ENCODE data around the gene AJM1. TPM values are rescaled to one million over a fixed set of nuclear protein-coding genes. Genes with fewer than 3 reads are reported as not detected.
"Not testable (repeated sequence)": the region's sequence is repeated elsewhere in the genome, so short reads cannot be mapped to it uniquely, and the experiment has no call there.

The AJM1 gene
- 1 to 10 TPM in 3 of 4 donors, under 1 TPM in 1; 0.83 to 4.7 (median 2.3) TPM for total RNA-seq

DNA sequence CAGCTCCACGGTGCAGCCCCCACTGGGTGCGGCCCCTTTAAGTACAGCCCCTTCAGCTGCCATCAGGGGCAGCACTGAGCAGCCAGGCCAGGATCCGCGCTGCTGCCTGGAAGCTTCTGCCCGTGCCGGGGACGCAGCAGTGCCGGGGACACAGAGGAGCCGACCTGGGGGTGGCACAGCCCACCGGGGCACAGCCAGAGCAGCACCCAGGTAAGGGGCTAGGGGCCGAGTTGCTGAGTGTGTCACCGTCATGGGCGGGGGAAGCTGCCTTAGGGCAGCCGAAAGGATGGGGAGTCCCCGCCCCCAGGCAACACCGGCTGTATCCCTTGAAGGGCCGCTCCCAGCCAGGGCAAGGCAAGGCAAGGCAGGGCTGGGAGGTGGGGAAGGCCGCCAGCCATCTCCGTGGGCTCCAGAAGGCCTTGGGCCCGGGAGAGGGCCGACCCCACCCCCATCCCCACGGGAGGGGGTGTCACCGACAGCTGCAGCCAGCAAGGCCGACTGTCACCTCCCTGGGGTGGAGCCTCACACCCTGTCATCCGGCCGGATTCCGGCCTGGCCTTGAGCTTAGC lies at the start of gene AJM1:
TSS of gene AJM1 (plus strand) at position 99 of the 569 bp plus-strand sequence. CDS start 1,937 bp downstream, outside the sequence.
- peak in 1 of 2 donors; percentile 24 for TF ChIP-seq POLR2A (IDR thresholded peaks at IDR 0.05)
- TF ChIP-seq, protein P1, sequence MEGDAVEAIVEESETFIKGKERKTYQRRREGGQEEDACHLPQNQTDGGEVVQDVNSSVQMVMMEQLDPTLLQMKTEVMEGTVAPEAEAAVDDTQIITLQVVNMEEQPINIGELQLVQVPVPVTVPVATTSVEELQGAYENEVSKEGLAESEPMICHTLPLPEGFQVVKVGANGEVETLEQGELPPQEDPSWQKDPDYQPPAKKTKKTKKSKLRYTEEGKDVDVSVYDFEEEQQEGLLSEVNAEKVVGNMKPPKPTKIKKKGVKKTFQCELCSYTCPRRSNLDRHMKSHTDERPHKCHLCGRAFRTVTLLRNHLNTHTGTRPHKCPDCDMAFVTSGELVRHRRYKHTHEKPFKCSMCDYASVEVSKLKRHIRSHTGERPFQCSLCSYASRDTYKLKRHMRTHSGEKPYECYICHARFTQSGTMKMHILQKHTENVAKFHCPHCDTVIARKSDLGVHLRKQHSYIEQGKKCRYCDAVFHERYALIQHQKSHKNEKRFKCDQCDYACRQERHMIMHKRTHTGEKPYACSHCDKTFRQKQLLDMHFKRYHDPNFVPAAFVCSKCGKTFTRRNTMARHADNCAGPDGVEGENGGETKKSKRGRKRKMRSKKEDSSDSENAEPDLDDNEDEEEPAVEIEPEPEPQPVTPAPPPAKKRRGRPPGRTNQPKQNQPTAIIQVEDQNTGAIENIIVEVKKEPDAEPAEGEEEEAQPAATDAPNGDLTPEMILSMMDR (IDR thresholded peaks at IDR 0.05): peak; percentile 68 to 92 (median 87)
- not testable (repeated sequence) for H3K27ac ChIP-seq, H3K27me3 ChIP-seq, H3K9me3 ChIP-seq
- no CpG with 5 or more reads among the region's 27 CpGs for WGBS, 2 donors
- peak; percentile 75 to 80 for DNase-seq
- H3K4me1 ChIP-seq: peaks cover 39 to 55% of the 10 kb centered on the region in 2 donors
- intact Hi-C loops (cut with DNase I): loop anchor here (10.0 kb wide), 1 partner anchor 192 kb away; the partner anchor contains the start of gene FUT7
- peaks cover 3 to 11% of the 10 kb centered on the region in 2 donors for H3K36me3 ChIP-seq
- peak within 1 kb of the TSS in 1 of 3 donors; percentile 26 for H3K4me3 ChIP-seq (replicated peaks in 1 of 3)

DNA sequence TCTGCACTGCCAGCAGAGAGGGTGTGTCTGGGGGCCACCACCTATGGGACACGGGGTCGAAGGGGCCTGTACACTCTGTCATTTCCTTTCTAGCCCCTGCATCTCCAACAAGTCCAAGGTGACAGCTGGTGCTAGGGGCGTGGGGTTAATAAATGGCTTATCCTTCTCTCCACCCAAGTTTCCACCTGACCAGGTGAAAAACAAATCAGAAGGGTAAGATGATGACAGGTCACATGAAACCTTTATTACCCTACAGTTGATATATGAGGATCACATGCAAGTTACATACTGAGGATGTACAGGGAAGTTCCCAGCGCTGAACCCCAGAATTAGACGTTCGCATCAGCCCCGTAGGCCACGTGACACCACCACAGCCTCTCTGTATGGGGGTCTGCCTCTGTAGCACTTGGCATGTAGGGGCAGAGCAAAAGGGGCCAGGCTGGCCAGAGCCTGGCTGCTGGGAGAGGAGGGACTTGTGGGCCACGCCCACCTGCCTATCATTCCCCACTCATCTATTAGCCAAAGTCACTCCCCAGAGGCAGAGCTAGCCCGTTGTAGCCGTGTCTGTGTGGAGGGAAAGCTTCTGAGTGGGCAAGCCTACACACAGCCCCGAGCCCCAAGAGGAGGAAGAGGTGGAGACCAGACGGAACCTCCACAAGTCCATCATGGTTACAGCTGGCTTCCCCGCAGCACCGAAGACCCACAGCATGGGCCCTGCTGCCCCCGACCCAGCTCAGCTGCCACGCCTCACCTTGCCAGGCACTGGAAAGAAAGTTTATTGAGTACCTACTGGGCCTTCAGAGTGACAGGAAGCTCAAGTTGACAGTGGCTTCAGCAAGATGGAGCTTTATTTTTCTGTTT lies 49.0 kb upstream of the AJM1 start:
- intact Hi-C loops (cut with DNase I): no loop called here
- Histone ChIP-seq H3K36me3 (no peaks in the 10 kb centered on the region), H3K9me3 (no peaks in the 10 kb centered on the region), H3K27me3 (no peaks in the 10 kb centered on the region), H3K4me3 (replicated peaks in 1 of 3) (no peak overlapping the region), H3K4me1 (peaks cover 13 to 24% of the 10 kb centered on the region in 2 donors), H3K27ac (no peak overlapping the region)
- no peak for TF ChIP-seq POLR2A (IDR thresholded peaks at IDR 0.05)
- TF ChIP-seq, protein P1 (IDR thresholded peaks at IDR 0.05): no peak
- 89 to 91% methylated on average over 15 to 16 of the region's 17 CpGs for WGBS, 2 donors
- peak in 1 of 2 donors; percentile 6 for DNase-seq

DNA sequence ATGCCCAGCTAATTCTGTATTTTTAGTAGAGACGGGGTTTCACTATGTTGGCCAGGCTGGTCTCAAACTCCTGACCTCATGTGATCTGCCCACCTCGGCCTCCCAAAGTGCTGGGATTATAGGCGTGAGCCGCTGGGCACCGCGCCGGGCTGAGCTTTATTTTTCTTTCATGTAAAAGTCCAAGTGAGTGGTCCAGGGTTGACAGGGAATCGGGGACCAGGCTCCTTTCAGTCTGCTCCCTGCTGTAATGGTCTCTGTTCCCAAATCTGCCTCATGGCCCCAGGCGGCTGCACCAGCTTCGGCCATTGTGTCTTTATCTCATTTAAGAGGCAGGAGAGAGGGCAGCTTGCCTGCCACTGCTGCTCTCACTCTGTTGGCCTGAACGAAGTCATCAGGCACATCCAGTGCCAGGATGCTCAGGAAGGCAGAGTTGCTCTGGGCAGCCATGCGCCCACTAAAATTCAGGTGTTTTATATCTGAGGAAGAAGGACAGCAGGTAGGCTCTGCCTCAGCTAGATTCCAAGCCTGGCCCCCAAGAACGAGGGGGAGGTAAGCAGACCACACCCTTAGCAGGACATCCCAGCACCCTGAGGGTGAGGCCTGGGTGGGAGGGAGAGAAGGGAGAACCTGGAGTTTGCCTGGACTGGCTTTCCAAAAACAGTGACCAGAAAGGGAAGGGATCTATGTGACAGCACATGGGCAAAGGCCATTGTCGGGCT lies 47.8 kb upstream of the AJM1 start:
- Histone ChIP-seq H3K27me3 (no peaks in the 10 kb centered on the region), H3K4me1 (peaks cover 16 to 32% of the 10 kb centered on the region in 2 donors), H3K27ac (no peak overlapping the region), H3K36me3 (no peaks in the 10 kb centered on the region), H3K9me3 (no peaks in the 10 kb centered on the region), H3K4me3 (replicated peaks in 1 of 3) (no peak overlapping the region)
- intact Hi-C loops (cut with DNase I): no loop called here
- no peak for DNase-seq
- WGBS, 2 donors: 88 to 94% methylated on average over 13 to 14 of the region's 14 CpGs
- no peak for TF ChIP-seq POLR2A (IDR thresholded peaks at IDR 0.05)
- TF ChIP-seq, protein P1 (IDR thresholded peaks at IDR 0.05): no peak

DNA sequence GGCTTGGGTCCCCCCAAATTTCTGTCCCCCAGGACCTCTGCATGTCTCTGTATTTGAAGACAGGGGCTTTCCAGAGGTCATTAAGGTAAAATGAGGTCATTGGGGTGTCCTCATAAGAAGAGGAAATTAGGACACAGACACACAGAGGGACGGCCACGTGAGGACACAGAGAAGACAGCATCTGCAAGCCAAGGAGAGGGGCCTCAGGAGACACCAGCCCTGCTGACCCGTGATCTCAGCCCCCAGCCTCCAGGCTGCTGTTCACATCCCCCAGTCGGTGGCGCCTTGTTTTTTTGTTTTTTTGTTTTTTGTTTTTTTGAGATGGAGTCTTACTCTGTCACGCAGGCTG lies 47.3 kb upstream of the AJM1 start:
- H3K27ac ChIP-seq: no peak overlapping the region
- H3K4me3 ChIP-seq (replicated peaks in 1 of 3): no peak overlapping the region
- no peak for DNase-seq
- WGBS, 2 donors: 61 to 79% methylated on average over 6 of the region's 6 CpGs
- no peaks in the 10 kb centered on the region for H3K36me3 ChIP-seq
- TF ChIP-seq, protein P1 (IDR thresholded peaks at IDR 0.05): no peak
- no peak for TF ChIP-seq POLR2A (IDR thresholded peaks at IDR 0.05)
- no peaks in the 10 kb centered on the region for H3K9me3 ChIP-seq
- H3K27me3 ChIP-seq: no peaks in the 10 kb centered on the region
- intact Hi-C loops (cut with DNase I): no loop called here
- H3K4me1 ChIP-seq: peaks cover 20 to 34% of the 10 kb centered on the region in 2 donors

Measured in thyroid gland (tissue), 4 donors.